Measurements from ENCODE around the gene RUBCN. TPM values are rescaled to one million over a fixed set of nuclear protein-coding genes. Genes with fewer than 3 reads are reported as not detected.

RUBCN gene
- total and polyA plus RNA-seq, 2 donors from 2014 or later = 4.4 to 31.5 TPM

GRCh38 chr3:197775317-197775716, 38.6 kb upstream of the RUBCN start:
- intact Hi-C loops (cut with DNase I) = no loop called here

GRCh38 chr3:197761784-197762183, 25.1 kb upstream of the RUBCN start:
- Histone ChIP-seq H3K27ac (ENCODE audit: low read depth in 2 of 2, low read length in 2 of 2) (no peak overlapping the region), H3K27me3 (ENCODE audit: control insufficient read depth, insufficient read depth, low read length) (no peaks in the 10 kb centered on the region), H3K9me3 (ENCODE audit: control insufficient read depth in 2 of 3, insufficient read depth in 1 of 3, low read length in 3 of 3) (no peaks in the 10 kb centered on the region), H3K4me1 (ENCODE audit: control insufficient read depth in 2 of 3, insufficient read depth in 2 of 3, low read depth in 1 of 3, low read length in 3 of 3) (no peaks in the 10 kb centered on the region), H3K9ac (ENCODE audit: low read length in 3 of 3) (no peak overlapping the region), H3K36me3 (ENCODE audit: control insufficient read depth in 2 of 3, insufficient read depth in 3 of 3, low read length in 3 of 3) (peaks cover 3 to 13% (median 8%) of the 10 kb centered on the region in 3 donors), H3K4me3 (ENCODE audit: low read length in 3 of 3) (no peak overlapping the region)
- intact Hi-C loops (cut with DNase I) = no loop called here
- DNase-seq = no peak
- TF ChIP-seq CTCF (IDR thresholded peaks at IDR 0.05; ENCODE audit: borderline replicate concordance, extremely low read depth, insufficient read depth) = no peak
- FAIRE-seq = no peak

More at GRCh38 chr3:197775317-197775716, 38.6 kb upstream of the RUBCN start:
- Histone ChIP-seq H3K4me1 (ENCODE audit: control insufficient read depth in 2 of 3, insufficient read depth in 2 of 3, low read depth in 1 of 3, low read length in 3 of 3) (no peaks in the 10 kb centered on the region), H3K27me3 (ENCODE audit: control insufficient read depth, insufficient read depth, low read length) (no peaks in the 10 kb centered on the region), H3K9ac (ENCODE audit: low read length in 3 of 3) (no peak overlapping the region), H3K36me3 (ENCODE audit: control insufficient read depth in 2 of 3, insufficient read depth in 3 of 3, low read length in 3 of 3) (peaks cover 10 to 39% (median 34%) of the 10 kb centered on the region in 3 donors), H3K27ac (ENCODE audit: low read depth in 2 of 2, low read length in 2 of 2) (no peak overlapping the region), H3K4me3 (ENCODE audit: low read length in 3 of 3) (no peak overlapping the region), H3K9me3 (ENCODE audit: control insufficient read depth in 2 of 3, insufficient read depth in 1 of 3, low read length in 3 of 3) (no peaks in the 10 kb centered on the region)
- no peak for TF ChIP-seq CTCF (IDR thresholded peaks at IDR 0.05; ENCODE audit: borderline replicate concordance, extremely low read depth, insufficient read depth)
- DNase-seq (no peak), FAIRE-seq (no peak)

- no peak overlapping the region for H3K27ac ChIP-seq (ENCODE audit: low read depth in 2 of 2, low read length in 2 of 2)
- no peak overlapping the region for H3K4me3 ChIP-seq (ENCODE audit: low read length in 3 of 3)
- peaks cover 3 to 8% (median 8%) of the 10 kb centered on the region in 3 donors for H3K36me3 ChIP-seq (ENCODE audit: control insufficient read depth in 2 of 3, insufficient read depth in 3 of 3, low read length in 3 of 3)
- DNase-seq (no peak), FAIRE-seq (no peak)
- TF ChIP-seq CTCF (IDR thresholded peaks at IDR 0.05; ENCODE audit: borderline replicate concordance, extremely low read depth, insufficient read depth) = no peak
- H3K9me3 ChIP-seq (ENCODE audit: control insufficient read depth in 2 of 3, insufficient read depth in 1 of 3, low read length in 3 of 3) = no peaks in the 10 kb centered on the region
- H3K4me1 ChIP-seq (ENCODE audit: control insufficient read depth in 2 of 3, insufficient read depth in 2 of 3, low read depth in 1 of 3, low read length in 3 of 3) = no peaks in the 10 kb centered on the region
- intact Hi-C loops (cut with DNase I) = no loop called here
- no peak overlapping the region for H3K9ac ChIP-seq (ENCODE audit: low read length in 3 of 3)
- H3K27me3 ChIP-seq (ENCODE audit: control insufficient read depth, insufficient read depth, low read length) = no peaks in the 10 kb centered on the region
Observed at GRCh38 chr3:197758512-197758911, 21.8 kb upstream of the RUBCN start.

GRCh38 chr3:197756704-197757103, 20.0 kb upstream of the RUBCN start:
- Histone ChIP-seq H3K4me1 (ENCODE audit: control insufficient read depth in 2 of 3, insufficient read depth in 2 of 3, low read depth in 1 of 3, low read length in 3 of 3) (peaks cover 0 to 4% (median 0%) of the 10 kb centered on the region in 3 donors), H3K9ac (ENCODE audit: low read length in 3 of 3) (no peak overlapping the region), H3K36me3 (ENCODE audit: control insufficient read depth in 2 of 3, insufficient read depth in 3 of 3, low read length in 3 of 3) (peaks cover 3 to 8% (median 5%) of the 10 kb centered on the region in 3 donors), H3K4me3 (ENCODE audit: low read length in 3 of 3) (no peak overlapping the region), H3K27ac (ENCODE audit: low read depth in 2 of 2, low read length in 2 of 2) (no peak overlapping the region), H3K27me3 (ENCODE audit: control insufficient read depth, insufficient read depth, low read length) (no peaks in the 10 kb centered on the region), H3K9me3 (ENCODE audit: control insufficient read depth in 2 of 3, insufficient read depth in 1 of 3, low read length in 3 of 3) (no peaks in the 10 kb centered on the region)
- FAIRE-seq (no peak), DNase-seq (no peak)
- no peak for TF ChIP-seq CTCF (IDR thresholded peaks at IDR 0.05; ENCODE audit: borderline replicate concordance, extremely low read depth, insufficient read depth)
- intact Hi-C loops (cut with DNase I) = no loop called here

Measured in kidney (tissue), 14 donors.